MCF 10A (cell line): ENCODE results near the gene MYO5C. TPM values are rescaled to one million over a fixed set of nuclear protein-coding genes. Genes with fewer than 3 reads are reported as not detected.

ENCODE experiments used
- BruUV-seq: library from RNA; stranded (reverse); fragments of 400-500 nt; replicated peaks from 2 replicates; lab custom pipeline; 2021; lab: Mats Ljungman, UMichigan
- CTCF ChIA-PET: fragments of 300-600 bp; sonication (Branson Sonifier 250); formaldehyde crosslinking; extraction: SDS; loops from one replicate; lab custom pipeline; 2021; ENCODE audit warnings: antibody characterized with exemption, inconsistent platforms; lab: Yijun Ruan, JAX
- POLR2A ChIA-PET: fragments of 300-600, 350-650 bp; sonication (Branson Sonifier 250); formaldehyde crosslinking; extraction: SDS; loops from one replicate; lab custom pipeline; 2020; ENCODE audit warnings: antibody characterized with exemption, inconsistent platforms; lab: Yijun Ruan, JAX
- DNase-seq: peaks from one replicate; pipeline ENCODE4 v3.0.0-alpha.2; 2018; ENCODE audit not compliant: unreplicated experiment
- H3K27ac Mint-ChIP-seq: one replicate; pipeline ENCODE4 v1.8.0; 2022; ENCODE audit warnings: mild to moderate bottlenecking, low read depth, mixed read lengths; ENCODE audit not compliant: unreplicated experiment
- H3K27me3 Mint-ChIP-seq: one replicate; pipeline ENCODE4 v1.8.0; 2022; ENCODE audit warnings: mixed read lengths; ENCODE audit not compliant: insufficient read depth, unreplicated experiment
- H3K36me3 Mint-ChIP-seq: one replicate; pipeline ENCODE4 v1.8.0; 2022; ENCODE audit warnings: mild to moderate bottlenecking, moderate library complexity, mixed read lengths; ENCODE audit not compliant: insufficient read depth, unreplicated experiment
- H3K4me1 Mint-ChIP-seq: one replicate; pipeline ENCODE4 v1.8.0; 2022; ENCODE audit warnings: mixed read lengths; ENCODE audit not compliant: insufficient read depth, unreplicated experiment
- H3K4me3 Mint-ChIP-seq: one replicate; pipeline ENCODE4 v1.8.0; 2022; ENCODE audit warnings: mild to moderate bottlenecking, moderate library complexity, mixed read lengths; ENCODE audit not compliant: unreplicated experiment
- H3K9me3 Mint-ChIP-seq: one replicate; pipeline ENCODE4 v1.8.0; 2022; ENCODE audit warnings: mixed read lengths; ENCODE audit not compliant: unreplicated experiment
- CTCF ChIP-seq: fragments of 200-600 bp; IDR thresholded peaks from one replicate; pipeline ENCODE4 v1.8.0; 2022; ENCODE audit warnings: antibody characterized with exemption, mild to moderate bottlenecking; ENCODE audit not compliant: unreplicated experiment
- intact Hi-C: fragments of 100-400 bp; cut with micrococcal nuclease; formaldehyde crosslinking; loops from 2 replicates; pipeline ENCODE4 v1.14.1; 2022
- total RNA-seq: library from RNA; stranded (reverse); gene quantifications from 2 replicates; pipeline ENCODE4 v1.2.3, GENCODE V29; 2022

MYO5C gene
- total RNA-seq, 1 experiment from 2014 or later, result 29.4 TPM

- Mint-ChIP-seq H3K27ac (no peak overlapping the region), H3K4me3 (no peak overlapping the region), H3K27me3 (no peaks in the 10 kb centered on the region), H3K36me3 (peaks cover 40% of the 10 kb centered on the region), H3K9me3 (no peaks in the 10 kb centered on the region), H3K4me1 (no peaks in the 10 kb centered on the region)
- BruUV-seq, result no TSS peak
- ChIA-PET CTCF (interaction anchor here (0.5 to 6.8 kb wide), 13 partner anchors 10 to 506 kb away, joined by 3 to 46 read pairs (median 4); no protein-coding TSS in a partner anchor), POLR2A (interaction anchor here (0.6 to 2.3 kb wide), 3 partner anchors 17 to 151 kb away, joined by 3 to 13 read pairs (median 4); no protein-coding TSS in a partner anchor)
- TF ChIP-seq CTCF, result no peak
- intact Hi-C loops, result no loop called here
- DNase-seq, result peak; percentile 66
Observed at GRCh38 chr15:52228921-52229320, 66.7 kb downstream of the MYO5C start.

GRCh38 chr15:52227456-52227855 lies 68.1 kb downstream of the MYO5C start:
- H3K9me3 Mint-ChIP-seq, result no peaks in the 10 kb centered on the region
- no TSS peak for BruUV-seq
- DNase-seq, result peak; percentile 73
- intact Hi-C loops, result loop anchor here (1.0 kb wide), 1 partner anchor 246 kb away; no protein-coding TSS in a partner anchor
- no peak overlapping the region for H3K27ac Mint-ChIP-seq
- no peaks in the 10 kb centered on the region for H3K27me3 Mint-ChIP-seq
- ChIA-PET CTCF (interaction anchor here (0.6 to 6.8 kb wide), 37 partner anchors 9 to 508 kb away, joined by 3 to 46 read pairs (median 5); no protein-coding TSS in a partner anchor), POLR2A (interaction anchor here (0.5 to 1.4 kb wide), 7 partner anchors 13 to 691 kb away, joined by 3 to 5 read pairs (median 4); no protein-coding TSS in a partner anchor)
- peaks cover 52% of the 10 kb centered on the region for H3K36me3 Mint-ChIP-seq
- H3K4me1 Mint-ChIP-seq, result no peaks in the 10 kb centered on the region
- TF ChIP-seq CTCF, result peak; percentile 77
- H3K4me3 Mint-ChIP-seq, result no peak overlapping the region

GRCh38 chr15:52225230-52225629 lies 70.4 kb downstream of the MYO5C start:
- ChIA-PET POLR2A (interaction anchor here (0.6 to 1.1 kb wide), 2 partner anchors 47 to 181 kb away, joined by 3 read pairs; no protein-coding TSS in a partner anchor), CTCF (interaction anchor here (0.7 to 6.8 kb wide), 6 partner anchors 9 to 446 kb away, joined by 3 to 46 read pairs (median 3); no protein-coding TSS in a partner anchor)
- no peaks in the 10 kb centered on the region for H3K9me3 Mint-ChIP-seq
- no peak overlapping the region for H3K4me3 Mint-ChIP-seq
- no peak for DNase-seq
- intact Hi-C loops, result no loop called here
- peaks cover 48% of the 10 kb centered on the region for H3K36me3 Mint-ChIP-seq
- BruUV-seq, result no TSS peak
- no peak overlapping the region for H3K27ac Mint-ChIP-seq
- H3K4me1 Mint-ChIP-seq, result no peaks in the 10 kb centered on the region
- TF ChIP-seq CTCF, result no peak
- no peaks in the 10 kb centered on the region for H3K27me3 Mint-ChIP-seq

- CTCF ChIA-PET, result interaction anchor here (1.1 kb wide), 1 partner anchor 15 kb away, joined by 3 read pairs; no protein-coding TSS in a partner anchor
- no peak for DNase-seq
- no peak overlapping the region for H3K27ac Mint-ChIP-seq
Observed at GRCh38 chr15:52224211-52224610, 71.4 kb downstream of the MYO5C start.

More at GRCh38 chr15:52224211-52224610, 71.4 kb downstream of the MYO5C start:
- H3K9me3 Mint-ChIP-seq, result no peaks in the 10 kb centered on the region
- H3K4me1 Mint-ChIP-seq, result no peaks in the 10 kb centered on the region
- POLR2A ChIA-PET, result interaction anchor here (0.6 to 1.2 kb wide), 2 partner anchors 10 to 29 kb away, joined by 3 read pairs; no protein-coding TSS in a partner anchor
- intact Hi-C loops, result no loop called here
- H3K4me3 Mint-ChIP-seq, result no peak overlapping the region
- H3K36me3 Mint-ChIP-seq, result peaks cover 58% of the 10 kb centered on the region
- TF ChIP-seq CTCF, result no peak
- no TSS peak for BruUV-seq
- H3K27me3 Mint-ChIP-seq, result no peaks in the 10 kb centered on the region
